GM08714 (cell line): Measurements from ENCODE around the gene MEI4.
"Not testable (repeated sequence)": the region's sequence is repeated elsewhere in the genome, so short reads cannot be mapped to it uniquely, and the experiment has no call there.

Experiments used
- H3K4me3 ChIP-seq: fragments of 200-500 bp; sonication (Bioruptor generic); 2 replicates; pipeline ENCODE4 v1.5.1; 2014; ENCODE audit warnings: mild to moderate bottlenecking, low read length, inconsistent platforms
- ZNF274 ChIP-seq: IDR thresholded peaks from 2 replicates; pipeline ENCODE4 v1.6.1; 2012; ENCODE audit warnings: mild to moderate bottlenecking, low read depth, low read length

MEI4 gene

DNA sequence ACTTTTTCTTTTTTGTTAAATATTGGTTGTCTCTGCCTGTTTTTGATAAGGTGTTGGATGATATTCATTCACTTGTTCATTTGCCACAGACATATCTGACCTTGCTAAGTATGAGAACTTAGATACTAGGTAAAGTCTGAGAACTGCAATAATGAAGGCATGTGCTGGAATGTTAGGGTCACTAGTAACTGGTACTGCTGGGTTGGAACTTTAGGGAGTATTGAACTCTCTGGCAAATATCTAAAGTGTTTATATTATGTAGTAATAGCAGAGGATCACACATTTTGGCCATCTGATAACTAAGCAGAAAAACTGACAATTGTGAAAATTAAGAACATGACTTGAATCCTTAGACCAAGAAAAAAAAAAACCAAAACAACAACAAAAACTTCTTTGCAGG is 162.7 kb downstream of the MEI4 start:
- H3K4me3 ChIP-seq: no peak overlapping the region
- TF ChIP-seq ZNF274: no peak

DNA sequence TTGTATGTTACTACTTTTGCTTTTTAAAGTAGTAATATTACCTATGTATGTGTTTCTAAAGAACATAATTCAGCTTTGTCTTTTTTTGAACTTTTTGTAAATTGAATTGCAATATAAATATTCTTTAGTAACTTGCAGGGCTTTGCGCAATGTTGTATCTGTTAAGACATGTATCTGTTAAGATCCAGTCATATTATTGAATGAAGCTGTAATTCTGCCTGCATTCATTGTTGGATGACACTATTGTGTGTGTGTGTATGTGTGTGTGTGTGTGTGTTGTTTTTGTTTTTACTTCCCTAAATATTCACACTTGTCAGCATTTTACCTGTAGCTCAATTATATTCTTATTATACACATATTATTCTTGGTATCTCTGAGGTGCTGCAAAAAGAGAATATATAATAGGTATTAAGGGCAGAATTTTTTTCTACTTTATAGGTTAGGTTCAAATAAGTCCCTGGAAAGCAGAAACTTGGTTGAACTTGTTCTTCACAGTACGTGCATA is 164.0 kb downstream of the MEI4 start:
- TF ChIP-seq ZNF274: no peak
- H3K4me3 ChIP-seq: no peak overlapping the region

DNA sequence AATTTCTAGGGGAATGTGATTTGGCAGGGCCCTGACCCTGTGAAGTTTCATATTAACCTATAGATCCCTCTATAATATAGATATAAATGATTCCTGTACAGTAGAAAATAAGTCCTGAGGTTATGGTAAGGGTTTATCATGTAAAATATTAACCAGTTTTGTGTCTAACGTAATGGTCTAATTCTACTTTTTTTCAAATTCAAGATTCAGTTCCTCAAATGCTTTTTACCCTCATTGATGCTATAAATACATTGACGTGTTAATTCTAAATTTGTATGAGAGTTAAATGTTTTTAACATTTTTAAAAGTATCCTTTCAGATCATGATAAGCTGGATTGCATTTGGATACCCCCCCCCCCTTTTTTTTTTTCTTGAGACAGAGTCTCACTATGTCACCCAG is 169.4 kb downstream of the MEI4 start:
- TF ChIP-seq ZNF274: no peak
- H3K4me3 ChIP-seq: no peak overlapping the region

DNA sequence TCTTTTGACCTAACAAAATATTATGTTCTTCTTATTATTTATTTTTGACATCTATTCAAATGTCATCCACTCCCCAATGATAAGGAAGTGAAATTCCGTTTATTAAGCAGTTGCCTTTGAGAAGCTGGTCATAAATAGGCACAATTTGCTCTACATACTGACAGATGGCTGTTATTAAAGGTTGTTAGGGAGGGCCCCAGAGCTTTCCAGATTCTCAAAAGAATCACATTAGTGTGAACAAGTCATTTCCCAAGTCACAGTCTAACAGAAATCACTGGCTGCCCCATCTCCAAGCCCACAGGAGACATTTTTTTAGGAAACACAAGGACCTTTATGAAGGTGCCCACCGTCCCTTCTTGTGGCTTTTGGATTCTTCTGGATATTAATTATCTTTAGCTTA is 172.4 kb downstream of the MEI4 start:
- no peak for TF ChIP-seq ZNF274
- H3K4me3 ChIP-seq: no peak overlapping the region

DNA sequence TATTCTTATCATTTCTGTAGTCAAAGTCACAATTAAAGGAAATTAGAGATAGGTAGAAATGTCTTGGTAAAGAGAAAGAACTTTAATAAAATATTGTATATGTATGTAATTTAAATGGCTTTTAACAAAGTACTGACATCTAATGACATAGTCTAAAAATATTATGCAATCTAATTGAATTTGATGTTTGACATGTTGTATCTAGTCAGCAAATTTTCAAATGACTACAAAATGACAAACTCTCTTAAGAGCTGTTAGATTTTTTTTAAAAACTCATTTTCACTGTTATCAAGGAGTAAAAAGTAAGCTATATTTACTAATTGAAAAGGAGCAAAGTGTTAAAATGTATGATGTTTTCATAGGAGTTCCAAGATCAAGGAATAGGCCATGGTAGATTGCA is 176.9 kb downstream of the MEI4 start:
- TF ChIP-seq ZNF274: no peak
- no peak overlapping the region for H3K4me3 ChIP-seq

DNA sequence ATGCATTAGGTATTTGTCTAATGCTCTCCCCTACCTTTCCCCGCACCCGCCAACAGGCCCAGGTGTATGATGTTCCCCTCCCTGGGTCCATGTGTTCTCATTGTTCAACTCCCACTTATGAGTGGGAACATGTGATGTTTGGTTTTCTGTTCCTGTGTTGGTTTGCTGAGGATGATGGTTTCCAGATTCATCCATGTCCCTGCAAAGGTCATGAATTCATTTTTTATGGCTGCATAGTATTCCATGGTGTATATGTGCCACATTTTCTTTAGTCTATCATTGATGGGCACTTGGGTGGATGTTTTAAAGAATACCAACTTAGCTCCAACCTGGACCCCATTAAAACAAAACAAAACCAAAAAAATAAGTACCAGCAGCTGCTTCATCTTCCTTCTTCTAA is 180.9 kb downstream of the MEI4 start:
- not testable (repeated sequence) for H3K4me3 ChIP-seq

DNA sequence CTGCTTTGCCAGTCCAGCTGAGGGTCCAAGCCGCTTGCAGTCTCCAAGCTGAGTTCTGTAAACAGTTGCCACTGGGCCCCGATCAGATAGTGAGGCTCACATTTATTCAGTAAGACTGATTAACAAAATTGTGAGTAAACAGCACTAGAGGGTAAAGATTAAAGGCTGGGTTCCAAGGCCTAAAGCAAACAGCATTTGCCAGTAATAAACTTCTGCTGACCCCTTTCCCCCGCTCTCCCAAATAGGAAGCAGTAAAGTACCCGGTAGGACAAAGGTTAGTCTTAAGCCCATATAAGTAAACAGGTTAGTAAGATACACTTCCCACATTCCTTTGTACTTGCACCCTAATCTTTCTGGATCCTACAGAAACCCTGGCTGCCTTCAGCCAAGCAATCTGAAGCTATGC is 181.8 kb downstream of the MEI4 start:
- no peak for TF ChIP-seq ZNF274
- H3K4me3 ChIP-seq: no peak overlapping the region

DNA sequence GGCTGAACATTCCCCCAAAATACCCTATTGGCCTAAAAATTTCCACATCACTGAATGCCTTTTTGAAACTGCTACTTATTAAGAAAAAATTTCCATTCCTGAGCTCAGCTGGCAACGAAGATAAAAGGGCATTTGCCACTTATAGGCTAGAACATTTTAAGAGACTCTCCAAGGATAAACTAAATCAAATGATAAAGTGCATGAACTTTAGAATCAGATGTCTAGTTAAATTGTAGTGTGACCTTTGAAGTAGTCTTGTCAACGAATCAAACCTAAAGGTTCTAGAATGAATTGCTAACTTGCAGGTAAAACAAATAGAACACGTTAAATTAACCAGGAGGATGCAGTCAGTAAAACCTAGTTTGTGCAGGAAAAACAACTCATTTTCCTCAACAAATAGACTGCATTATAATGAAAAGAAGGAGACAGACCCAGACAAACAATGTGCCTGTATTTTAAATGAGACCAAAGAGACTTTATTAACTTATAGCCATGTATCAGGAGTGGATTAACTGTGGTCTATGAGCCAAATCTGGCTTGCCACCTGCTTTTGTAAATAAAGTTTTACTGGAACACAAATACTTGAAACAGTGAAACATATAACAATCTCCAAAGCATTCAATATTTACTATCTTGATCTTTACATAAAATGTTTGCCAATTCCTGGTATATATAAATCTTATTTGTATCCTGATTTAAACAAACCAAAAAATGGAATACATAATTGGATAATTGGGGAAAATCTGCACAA is 184.4 kb downstream of the MEI4 start:
- TF ChIP-seq ZNF274: no peak
- no peak overlapping the region for H3K4me3 ChIP-seq

DNA sequence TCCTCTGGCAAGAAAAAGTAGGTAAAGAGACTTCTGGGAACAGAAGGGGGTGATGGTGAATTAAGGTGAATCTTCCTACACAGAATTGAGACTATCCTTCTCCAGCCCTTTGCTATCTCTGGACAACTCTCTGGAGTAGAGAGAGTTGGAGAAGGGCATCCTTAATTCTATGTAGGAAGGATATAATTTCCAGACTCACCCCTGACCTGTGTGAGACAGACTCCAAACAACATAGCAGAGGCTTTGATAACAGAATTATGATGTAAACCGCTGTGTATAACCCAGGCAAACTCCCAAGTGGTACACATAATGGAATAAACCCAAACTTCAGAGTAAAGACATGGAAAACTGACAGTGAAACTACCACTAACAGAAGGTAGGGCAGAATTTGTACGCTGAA is 186.5 kb downstream of the MEI4 start:
- no peak for TF ChIP-seq ZNF274
- H3K4me3 ChIP-seq: no peak overlapping the region

DNA sequence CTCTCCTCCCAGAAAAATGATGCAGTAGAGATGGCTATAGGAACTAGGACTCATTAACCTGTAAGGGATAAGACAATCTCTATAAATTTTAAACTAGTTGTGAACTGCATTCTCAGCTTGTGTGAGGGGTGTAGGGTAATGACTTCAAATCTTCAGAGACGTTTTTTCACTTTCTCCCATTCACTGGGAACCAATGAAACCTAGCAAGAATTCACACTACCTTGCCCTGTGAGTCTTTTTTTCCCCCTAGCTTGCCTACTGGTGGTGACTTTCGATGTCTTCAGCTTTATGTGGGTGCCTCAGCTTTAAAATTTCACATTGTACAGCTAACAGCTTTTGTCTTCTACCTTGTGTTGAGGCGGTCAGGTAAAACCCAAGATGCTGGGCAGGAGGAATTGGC is 192.0 kb downstream of the MEI4 start:
- H3K4me3 ChIP-seq: no peak overlapping the region
- no peak for TF ChIP-seq ZNF274

DNA sequence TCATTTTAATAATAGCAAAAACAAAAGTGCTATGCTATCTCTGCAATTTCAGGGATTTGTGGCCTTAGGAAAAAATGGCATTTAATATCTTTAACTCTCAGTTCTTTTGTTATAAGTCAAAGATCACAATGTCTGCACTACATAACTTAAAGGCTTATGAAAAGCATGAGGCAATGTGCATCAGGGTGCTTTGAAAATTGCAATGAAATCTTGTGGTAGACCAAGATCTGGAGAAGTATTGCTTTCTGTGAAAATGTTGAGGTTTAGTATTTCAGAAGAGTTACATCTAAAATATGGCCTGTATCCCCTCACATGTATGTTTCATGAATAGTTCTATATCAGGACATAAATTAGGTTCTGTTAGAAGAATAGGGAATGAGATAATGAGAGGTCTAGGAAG is 200.6 kb downstream of the MEI4 start:
- no peak for TF ChIP-seq ZNF274
- H3K4me3 ChIP-seq: no peak overlapping the region

DNA sequence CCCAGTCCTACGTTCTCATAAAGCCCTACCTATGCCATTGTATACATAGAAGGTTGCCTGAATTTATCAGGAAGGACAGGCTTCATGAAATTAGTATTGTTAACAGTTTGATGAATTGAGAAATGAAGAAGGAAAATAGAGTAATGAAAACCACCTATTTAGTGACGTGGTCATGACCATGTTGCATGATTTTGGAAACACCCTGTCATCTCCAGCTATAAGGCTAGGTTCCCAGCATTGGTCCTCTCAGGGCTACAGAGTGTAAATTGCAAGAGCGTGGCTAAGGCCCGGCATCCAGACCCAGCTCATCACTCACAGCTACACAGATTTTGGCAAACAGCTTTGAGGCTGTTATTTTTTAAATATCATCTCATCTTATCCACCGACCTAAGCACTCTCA is 203.6 kb downstream of the MEI4 start:
- H3K4me3 ChIP-seq: no peak overlapping the region
- TF ChIP-seq ZNF274: no peak

DNA sequence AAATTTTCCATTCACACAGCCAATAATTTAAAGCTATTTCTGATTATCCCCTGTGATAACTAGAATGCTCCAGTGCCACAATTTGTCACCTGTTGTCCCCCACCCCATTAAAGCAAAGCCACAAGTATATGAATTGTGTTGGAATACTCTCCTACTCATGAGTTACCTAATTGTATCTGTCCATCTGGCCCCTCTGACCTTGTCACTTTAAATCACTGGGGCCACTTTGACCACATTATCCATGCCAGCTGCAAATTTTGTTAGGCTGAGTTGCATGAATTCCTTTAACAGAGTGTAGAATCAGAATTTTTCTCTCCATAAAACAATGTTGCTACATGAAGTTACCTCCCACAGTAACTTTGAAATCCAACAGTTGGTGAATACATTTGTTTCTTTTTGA is 204.6 kb downstream of the MEI4 start:
- H3K4me3 ChIP-seq: no peak overlapping the region

DNA sequence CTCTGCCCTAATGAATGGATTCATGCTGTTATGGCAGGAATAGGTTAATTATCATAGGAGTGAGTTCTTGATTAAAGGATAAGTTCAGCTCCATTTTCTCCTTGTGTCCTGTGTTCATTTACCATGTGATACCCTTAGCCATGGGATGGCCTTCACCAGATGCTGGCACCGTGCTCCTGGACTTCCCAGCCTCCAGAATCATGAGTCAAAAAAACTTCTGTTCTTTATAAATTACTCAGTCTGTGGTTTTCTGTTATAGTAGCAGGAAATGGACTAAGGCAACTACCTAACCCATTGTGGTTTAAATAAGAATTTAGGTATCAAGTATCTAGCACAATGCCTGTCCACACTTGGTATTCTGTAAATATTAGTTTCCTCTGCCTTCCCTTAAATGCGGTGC is 223.5 kb downstream of the MEI4 start:
- TF ChIP-seq ZNF274: no peak
- no peak overlapping the region for H3K4me3 ChIP-seq

More for the DNA sequence above, 204.6 kb downstream of the MEI4 start:
- no peak for TF ChIP-seq ZNF274

DNA sequence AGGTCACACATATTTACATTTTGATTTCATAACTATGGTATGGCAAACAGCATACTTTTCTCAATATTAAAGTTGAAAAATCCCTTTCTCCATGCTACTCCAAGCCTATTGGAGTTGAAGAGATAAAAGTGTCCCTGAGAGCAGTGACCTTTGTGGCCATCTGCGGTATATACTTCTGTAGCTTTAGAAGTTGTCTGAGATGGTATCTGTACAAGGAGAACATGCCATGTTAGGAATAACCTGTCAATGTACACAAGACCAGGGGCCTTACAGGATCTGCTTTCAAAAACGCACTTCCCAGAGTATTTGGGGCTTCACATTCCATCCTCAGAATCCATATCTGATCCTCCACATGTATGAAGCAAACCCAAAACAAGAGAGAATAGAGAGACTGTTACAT is 226.7 kb downstream of the MEI4 start:
- TF ChIP-seq ZNF274: no peak
- no peak overlapping the region for H3K4me3 ChIP-seq

DNA sequence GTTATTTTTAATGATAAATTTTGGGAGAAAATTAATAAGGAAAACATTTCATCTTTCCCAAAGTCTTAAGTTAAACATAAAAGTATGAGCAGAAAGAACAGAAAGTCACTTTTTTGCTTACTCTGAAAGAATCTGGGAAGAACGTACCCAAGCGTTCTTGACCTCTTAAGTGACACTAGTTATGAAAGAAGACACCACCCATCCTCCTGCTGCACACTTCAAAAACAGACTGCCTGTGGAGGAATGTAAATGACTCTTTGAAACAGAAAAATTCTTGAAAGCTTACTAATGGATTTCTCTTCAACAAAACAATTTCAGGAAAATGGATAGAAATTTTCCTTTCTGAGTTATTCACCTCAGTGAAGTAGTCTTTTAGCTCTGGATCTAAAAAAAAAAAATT is 227.7 kb downstream of the MEI4 start:
- TF ChIP-seq ZNF274: no peak
- H3K4me3 ChIP-seq: no peak overlapping the region
